Stimulated activated CD4-positive, alpha-beta T cell treated with anti-CD3 and anti-CD28 coated beads, Interleukin-2, amount 100 ng/mL, for 48 hours (primary cell): ENCODE results near the gene S100A14.
"Not testable (repeated sequence)": the region's sequence is repeated elsewhere in the genome, so short reads cannot be mapped to it uniquely, and the experiment has no call there.

Source experiments
- DNase-seq, 2 donors: peaks; one replicate each; pipeline ENCODE4 v3.0.0-alpha.2; 2020

The S100A14 gene

DNA sequence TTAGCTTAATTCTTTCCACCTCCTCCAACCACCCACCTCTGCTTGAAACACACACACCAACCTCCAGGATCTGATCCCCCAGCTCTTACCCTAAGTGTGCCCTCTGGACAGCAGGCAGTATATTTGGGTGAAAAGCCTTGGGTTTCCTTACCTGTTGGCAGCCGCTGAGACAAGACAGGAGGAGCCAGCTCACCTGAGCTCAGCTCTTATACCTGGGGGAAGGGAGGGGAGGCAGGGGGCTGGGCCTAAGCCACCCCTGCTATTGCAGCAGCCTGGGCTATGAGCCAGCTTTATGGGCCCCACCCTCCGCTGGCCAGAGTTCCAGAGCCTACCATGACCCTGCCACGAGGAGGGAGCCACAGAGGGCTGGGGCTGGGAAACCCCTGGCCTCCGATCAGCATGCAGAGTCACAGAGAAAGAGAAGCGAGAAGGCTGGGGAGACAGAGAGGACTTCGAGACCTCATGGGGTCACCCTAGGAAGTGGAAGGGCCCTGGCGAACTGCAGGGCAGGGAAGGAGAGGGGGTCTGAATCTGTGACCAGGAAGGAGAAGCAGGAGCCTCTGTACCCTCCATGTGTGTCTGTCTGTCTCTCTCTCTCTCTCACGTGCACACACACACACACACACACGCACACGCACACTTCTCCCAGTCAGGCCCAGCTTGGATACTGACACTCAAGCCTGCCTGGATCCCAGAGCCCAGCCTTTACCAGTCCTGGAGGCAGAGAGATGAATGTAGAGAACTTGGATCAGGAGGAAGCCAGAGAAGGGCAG, at the start of gene S100A14:
Gene S100A14, minus strand, starts transcription at position 182 of the 773 bp plus-strand sequence. CDS start 467 bp downstream, outside the sequence.
- DNase-seq: no peak

DNA sequence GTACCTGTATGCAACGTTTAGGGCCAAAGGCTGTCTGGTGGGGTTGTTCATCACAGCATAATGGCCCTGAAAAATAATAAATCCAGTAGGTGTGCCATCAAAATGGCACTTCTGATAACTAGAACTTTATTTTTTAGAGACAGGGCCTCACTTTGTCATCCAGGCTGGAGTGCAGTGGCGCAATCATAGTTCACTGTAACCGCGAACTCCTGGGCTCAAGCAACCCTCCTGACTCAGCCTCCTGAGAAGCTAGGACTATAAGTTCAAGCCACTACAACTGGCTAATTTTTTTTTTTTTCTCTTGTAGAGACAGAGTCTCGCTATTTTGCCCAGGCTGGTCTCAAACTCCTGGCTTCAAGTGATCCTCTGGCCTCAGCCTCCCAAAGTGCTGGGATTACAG, 47.1 kb upstream of the S100A14 start:
- no peak for DNase-seq

DNA sequence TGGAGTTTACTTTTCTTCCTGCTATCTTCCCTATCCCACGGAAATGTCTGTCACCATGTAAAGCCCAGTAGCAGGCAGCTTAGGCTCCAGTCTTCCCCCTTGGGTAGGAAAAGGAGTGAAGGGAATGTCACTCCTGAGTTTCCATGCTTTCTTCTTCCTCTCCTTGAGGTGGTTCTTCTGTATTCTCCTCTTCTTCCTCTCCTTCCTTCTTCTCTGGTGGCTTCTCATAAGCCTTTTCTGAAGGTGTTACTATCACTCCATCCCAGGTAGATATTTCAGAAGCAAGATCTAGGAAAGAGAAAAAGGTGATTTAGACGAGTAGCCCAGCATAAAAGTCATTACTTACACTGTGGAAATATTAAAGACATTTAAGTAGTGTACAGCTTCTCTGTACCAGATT, 46.1 kb upstream of the S100A14 start:
- DNase-seq: no peak

DNA sequence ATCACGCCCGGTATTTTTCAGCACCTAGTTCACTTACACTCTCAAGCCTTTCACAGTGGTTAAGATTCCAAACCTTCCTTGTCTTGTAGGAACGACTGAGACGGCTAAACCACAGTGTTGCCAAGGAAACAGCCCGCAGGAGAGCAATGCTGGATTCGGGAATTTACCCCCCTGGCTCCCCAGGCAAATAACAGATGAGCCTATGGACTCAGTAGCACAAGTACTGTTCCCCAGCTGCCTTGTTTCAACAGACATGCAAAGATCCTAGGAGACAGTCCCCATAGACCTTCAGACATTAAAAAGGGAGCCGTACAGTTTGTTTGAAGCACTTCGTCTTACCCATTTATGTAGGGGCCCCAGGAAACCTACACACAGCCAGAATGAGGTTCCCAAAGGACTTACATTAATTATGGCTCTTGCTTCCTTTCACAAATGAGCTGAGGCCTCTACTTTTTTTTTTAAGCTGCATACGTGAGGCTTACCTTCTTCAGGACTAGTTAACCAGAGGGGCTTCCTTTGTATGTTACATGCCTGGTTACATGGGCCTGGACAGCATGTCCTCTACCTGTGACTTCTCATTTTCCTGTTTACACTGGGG, 45.1 kb upstream of the S100A14 start:
- no peak for DNase-seq

DNA sequence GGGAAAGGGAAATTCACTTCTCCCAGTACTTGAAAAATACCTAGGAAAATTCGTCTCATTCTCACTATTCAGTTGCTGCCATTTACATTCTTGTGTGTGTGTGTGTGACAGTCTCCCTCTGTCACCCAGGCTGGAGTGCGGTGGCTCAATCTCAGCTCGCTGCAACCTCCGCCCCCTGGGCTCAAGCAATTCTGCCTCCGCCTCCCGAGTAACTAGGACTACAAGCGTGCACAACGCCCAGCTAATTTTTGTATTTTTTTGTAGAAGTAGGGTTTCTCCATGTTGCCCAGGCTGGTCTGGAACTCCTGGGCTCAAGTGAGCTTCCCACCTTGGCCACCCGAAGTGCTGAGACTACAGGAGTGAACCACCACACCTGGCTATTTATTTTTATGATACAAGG, 43.5 kb upstream of the S100A14 start:
- no peak for DNase-seq

DNA sequence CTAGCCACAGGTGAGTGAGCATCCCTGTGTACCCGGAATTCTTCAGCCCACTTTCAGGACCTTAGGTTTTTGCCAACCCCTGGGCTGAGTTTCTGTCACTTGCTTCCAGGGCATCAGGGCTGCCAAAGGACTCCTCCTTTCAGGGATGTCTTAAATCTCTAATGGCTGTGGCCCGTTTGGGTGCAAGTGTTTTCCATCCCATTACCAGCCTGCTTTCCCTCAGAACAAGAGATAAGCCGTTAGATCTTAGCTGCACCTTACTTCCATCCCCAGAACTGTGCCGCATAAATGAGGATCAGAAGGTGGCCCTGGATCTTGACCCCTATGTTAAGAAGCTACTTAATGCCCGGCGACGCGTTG, 43.0 kb upstream of the S100A14 start:
- no peak for DNase-seq

DNA sequence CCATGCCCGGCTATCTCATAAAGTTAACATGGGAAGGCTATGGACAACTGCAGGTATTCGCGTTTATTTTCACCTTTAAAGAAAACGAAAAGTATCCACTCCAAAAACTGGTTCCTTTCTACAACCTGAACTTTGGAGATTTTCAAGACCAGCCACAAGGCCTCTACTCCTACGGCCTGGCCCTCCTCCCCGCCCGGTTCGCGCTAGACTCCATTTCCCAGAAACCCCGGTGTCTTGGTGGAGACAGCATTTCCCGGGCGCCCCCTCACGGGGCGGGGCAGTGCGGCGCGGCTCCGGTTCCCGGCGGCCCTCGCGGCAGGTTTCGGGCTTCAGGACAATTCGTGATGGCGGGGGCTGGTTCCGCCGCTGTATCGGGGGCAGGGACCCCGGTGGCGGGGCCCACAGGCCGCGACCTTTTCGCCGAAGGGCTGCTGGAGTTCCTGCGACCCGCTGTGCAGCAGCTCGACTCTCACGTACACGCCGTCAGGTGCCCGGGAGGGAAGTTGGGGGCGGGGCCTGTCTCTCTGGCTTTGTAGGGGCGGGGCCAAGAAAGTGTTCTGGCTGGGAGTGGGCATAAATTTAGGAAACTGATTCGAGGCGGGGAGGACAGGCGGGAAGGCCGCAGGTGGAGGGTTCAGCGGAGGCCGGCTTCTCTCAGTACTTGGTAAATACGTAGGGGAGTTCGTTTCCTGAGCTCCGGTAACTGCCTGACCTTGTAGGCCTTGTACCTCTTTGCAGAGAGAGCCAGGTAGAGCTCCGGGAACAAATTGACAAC, 42.5 kb upstream of the S100A14 start, which contains the start of gene SNAPIN:
Gene SNAPIN, plus strand, starts transcription at position 304 of the 775 bp plus-strand sequence. Its CDS starts 41 bp downstream, at position 345.
- peak; percentile 85 to 91 for DNase-seq

DNA sequence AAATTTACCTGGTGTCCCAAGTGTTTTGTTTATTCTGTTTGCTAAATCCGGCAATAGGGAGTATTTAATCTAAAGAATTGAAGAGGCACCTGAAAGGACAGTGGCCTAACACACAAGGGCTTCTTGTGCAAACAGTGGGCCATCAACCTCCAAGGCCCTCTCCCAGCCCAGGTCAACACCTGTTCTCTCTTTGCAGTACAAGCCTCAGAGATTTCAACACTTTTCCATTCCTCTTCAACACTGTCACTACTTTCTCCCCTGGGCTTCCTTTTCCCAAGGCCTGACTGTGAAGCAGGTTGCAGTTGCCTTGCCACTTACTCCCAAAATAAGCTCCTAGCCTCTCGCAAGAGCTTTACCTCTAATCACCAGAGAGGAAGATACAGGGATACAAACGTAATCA, 39.2 kb upstream of the S100A14 start:
- no peak for DNase-seq

DNA sequence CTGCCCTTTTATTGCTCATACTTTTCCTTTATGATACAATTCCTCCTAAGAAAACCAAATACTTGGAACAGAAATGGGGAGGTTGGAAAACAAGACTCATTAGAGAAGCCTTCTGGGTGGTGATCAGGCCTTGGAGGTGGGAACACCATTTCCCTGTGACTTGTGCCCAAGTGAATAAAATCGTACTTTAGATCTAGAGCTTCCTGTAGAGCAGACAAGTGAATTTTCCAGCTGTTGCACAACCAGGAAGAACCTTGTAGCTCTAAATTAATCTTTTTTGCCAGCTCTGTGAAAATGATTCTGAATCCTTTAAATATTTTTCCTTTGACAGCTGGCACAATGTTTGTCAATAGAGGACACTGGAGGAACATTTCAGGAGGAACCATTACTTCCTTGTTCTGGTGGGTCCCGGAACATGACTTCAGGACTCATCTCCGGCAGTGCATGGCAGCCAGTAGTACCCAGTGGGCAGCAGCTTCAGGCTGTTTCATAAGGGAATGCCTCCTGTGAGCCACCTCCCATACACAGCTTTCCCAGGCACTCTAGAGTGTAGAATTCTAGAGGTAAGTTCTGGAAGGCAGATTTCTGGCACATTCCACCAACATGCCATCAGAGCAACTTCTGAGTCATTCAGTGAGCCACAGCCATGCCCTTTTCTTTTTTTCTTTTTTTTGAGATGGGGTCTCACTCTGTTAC, 36.8 kb upstream of the S100A14 start:
- DNase-seq: no peak

DNA sequence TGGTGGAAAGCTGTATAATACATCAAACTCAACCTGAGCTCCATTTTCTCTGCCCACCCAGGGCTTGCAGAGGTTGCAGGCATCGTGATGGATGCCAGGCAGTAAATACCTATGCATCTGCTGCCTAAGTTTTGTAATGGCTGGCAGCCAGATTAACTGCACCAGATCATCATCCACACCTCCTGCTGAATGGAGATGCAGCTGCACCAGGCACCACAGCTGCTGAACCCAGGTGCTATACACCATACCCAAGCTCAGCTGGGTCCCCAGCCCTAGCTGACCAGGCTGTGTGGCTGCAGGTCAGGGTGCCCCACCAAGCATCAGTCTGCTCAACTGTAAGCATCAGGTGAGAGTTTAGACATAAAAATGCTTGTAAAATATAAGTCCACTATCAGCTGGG, 35.6 kb upstream of the S100A14 start:
- no peak for DNase-seq

DNA sequence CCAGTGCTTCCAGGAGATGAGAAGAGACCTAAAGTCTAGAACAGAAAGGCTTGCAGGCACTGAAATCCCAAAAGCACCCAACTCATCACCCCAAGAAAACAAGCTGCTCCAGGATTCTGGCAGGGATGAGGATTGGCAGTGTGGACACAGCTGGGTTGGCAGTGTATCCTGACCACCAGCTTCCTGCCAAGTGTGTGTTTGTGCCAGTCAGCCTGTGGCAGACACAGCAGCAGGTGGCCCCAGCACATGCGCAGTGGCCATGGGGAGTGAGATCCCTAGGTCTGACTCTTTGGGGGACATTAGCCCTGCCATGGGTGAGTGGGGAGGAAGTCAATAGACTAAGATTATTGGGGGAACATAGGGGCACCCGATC, 33.7 kb upstream of the S100A14 start:
- no peak for DNase-seq

DNA sequence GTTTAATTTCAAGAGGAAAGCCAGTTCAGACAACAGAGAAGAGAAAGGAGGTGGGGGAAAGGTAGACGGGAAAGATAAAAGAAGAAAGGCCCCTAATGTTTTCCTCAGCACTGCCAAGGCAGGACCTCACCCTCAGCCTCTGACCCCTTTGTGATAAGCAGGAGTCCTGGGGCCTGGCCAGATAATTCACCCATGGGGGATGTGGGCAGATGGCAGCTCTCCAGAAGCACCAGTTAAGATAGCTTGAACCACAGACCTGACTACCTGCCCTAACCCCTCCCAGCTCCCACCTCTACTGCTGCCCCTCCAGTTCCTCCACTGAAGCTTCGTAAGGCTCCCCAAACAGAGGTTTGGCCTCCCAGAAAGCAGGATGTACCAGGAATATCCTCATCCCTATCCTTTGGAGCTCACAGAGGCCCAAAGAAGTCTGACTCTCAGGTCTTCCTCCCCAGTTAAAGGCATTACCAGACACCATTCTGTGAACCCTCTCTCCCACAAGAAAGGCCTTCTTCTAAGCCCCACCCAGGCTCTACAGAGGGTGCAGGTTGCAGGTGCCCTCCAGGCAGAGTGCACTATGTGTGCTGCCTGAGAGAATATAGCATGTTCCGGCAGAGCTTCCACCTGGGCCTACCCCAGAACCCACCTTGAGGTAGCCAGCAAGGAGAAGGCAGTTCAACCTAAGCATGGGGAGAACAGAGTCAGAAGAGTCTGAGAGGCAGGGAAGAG, 33.2 kb upstream of the S100A14 start:
- DNase-seq: no peak

DNA sequence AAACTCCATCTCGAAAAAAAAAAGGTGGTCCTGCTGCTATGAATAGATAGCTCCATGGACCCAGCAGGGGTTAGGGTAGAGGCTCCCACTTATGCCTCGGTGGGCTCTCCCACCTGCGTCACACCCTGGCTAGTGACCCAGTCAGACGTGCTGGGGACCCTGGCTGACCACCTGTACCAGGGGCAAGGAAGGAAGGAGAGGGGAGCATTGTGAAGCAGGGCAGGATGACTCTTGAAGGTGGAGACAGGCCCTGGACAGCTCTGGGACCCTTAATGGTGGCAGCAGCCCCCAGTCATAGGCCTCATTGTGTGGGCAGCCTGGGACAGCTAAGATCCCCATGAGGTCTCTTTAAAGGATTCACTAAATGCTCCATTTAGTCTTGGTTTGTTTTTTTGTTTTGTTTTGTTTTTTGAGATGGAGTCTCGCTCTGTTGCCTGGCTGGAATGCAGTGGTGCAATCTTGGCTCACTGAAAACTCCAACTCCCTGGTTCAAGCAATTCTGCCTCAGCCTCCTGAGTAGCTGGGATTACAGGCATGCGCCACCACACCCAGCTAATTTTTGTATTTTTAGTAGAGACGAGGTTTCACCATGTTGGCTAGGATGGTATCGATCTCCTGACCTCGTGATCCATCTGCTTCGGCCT, 32.0 kb upstream of the S100A14 start:
- no peak for DNase-seq

DNA sequence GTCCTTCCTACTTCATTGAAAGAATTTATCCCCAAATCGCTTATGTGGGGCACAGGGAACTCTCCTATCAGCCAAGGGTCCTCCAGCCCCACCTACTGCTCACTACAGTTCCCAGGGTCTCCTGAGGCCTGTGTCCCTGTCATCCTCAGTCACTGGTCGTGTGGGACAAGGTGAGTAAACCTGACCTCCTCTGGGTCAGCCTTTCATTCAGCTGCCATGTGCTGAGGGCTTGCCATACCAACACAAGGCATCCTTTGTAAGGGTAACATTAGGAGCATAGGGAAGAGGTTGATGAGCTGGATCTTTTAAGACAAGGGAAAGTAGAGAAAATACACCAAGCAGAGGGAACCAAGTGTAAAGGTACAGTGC, 31.2 kb upstream of the S100A14 start:
- DNase-seq: no peak

DNA sequence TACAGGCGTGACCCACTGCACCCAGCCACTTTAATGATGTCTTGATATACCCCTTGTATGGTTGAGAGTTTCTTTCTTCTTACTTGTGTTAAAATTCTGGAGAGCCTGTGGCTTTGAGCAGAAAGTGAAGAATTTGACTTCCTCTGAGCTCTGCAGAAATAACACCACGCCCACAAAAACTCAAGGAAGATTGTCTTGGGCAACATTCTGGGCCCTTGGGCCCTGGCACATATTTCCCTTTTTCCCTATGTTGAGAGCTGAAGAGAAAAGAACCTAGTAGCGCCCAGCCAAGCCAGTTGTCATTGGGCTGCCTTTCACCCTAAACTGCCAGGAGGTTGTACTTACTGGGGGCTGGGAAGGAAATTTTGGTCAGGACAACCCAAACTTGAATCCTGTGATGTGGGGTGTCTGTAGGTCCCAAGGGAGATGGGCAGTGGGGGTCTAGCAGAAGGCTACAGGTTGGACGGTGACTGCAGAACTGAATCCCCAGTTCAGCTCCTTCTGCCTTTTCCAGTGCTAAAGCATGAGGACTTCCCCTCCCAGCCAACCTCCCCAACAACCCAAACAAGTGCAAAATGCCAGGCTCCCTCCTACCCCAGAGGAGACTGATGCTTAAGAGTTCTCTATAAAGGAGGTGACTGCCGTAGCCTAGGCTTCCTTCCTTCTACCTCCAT, 30.7 kb upstream of the S100A14 start:
- no peak for DNase-seq

DNA sequence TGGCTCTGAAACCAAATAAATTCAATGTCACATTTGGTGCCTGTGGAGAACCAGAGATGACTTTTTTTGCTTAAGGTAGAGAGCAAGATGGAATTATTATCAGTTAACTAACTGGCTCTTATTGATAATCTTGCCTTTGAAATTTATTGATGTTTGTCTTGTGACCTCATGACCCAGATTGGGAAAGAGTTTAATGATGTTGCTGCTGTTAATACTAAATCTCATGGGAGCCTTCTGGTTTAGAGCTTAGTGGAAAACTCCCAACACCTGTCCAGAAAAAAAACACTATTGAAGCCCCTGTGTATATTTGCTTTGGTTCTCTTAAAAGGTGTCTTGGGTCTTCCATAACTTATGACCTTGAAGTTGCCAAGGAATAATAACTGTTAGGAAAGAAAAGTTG, 27.7 kb upstream of the S100A14 start:
- DNase-seq: no peak

DNA sequence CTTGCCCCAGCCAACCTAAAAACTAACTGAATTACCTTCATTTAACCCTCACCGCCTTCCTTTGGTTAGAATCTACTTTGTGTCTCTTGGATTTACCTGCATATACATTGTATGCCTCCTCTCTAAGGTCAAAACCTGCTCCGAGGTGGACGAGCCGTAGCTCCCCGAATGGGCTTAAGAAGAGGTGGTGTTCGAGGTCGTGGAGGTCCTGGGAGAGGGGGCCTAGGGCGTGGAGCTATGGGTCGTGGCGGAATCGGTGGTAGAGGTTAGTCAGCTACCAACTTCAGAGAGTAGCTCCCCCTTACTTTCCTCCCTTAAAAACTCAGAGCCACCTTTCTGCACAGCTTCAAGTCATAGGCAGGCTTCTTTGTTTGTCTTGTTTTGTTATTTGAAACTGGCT, 27.0 kb upstream of the S100A14 start:
- DNase-seq: no peak

DNA sequence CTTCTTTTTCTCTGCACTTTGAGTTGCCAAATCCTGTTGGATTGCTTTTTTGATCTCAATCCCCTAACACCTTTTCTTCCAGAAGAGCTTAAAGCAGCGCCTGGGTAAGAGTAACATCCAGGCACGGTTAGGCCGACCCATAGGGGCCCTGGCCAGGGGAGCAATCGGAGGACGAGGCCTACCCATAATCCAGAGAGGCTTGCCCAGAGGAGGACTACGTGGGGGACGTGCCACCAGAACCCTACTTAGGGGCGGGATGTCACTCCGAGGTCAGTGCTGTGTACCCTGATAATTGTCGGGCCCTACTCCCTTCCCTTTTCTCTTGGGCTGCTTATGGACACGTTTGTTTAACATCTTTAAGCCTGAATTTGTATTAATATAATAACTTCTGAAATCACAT, 26.0 kb upstream of the S100A14 start:
- DNase-seq: no peak

DNA sequence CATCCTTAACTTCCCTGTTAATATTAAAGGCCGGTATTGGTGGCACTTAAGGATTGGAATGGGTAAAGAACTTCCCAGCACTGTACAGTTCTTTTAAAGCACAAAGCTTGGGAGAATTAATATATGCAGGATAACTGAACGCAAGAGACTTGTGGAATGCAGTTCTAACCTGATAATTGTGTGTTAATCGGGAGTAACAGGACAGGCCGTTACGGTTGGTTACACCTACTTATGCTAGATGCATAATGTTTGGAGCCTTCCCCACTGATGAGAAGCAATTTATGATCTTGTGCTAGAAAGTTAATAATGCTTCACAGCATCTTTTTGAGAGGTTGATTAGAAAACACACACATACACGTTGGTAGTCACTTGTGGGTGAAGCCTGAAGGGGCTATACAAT, 24.7 kb upstream of the S100A14 start:
- DNase-seq: no peak

DNA sequence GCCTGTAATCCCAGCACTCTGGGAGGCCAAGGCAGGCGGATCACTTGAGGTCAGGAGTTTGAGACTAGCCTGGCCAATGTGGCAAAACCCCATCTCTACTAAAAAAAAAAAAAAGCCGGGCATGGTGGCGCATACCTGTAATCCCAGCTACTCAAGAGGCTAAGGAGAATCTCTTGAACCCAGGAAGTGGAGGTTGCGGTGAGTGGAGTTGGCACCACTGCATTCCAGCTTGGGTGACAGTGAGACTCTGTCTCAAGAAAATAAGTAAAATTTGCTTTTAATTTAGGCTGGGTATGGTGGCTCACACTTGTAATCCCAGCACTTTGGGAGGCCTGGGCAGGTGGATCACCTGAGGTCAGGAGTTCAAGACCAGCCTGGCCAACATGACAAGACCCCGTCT, 24.1 kb upstream of the S100A14 start:
- not testable (repeated sequence) for DNase-seq

DNA sequence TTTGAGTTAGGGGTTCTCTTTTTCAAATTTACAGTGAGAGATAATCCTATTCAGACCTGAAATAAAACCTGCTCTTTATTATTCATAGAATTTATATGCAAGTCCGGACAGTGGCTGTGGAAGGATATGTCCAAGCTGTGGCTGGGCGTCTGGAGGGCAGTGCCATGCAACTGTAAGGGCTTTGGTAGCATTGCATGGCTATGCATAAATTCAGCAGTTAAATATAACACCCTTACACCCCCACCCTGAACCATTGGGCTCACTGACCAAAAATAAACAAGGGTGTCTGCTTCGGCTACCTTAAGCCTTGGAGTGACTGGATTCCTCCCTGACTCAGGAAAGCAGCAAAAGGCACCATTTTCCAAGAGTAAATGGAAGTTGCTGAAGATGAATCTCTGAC, 23.2 kb upstream of the S100A14 start:
- no peak for DNase-seq

DNA sequence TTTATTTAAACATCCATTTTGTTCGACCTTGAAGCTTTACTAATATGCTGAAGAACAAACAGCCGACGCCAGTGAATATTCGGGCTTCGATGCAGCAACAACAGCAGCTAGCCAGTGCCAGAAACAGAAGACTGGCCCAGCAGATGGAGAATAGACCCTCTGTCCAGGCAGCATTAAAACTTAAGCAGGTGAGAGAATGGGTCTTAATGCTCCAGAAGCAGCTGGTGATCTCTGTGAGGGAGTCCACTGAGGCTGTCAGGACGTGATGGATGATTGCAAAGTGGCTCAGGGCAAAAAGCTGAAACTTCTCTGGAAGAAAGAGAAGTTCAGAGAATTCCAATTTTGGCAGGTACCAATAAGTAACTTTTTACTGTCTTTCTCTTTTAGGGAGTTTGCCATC, 22.1 kb upstream of the S100A14 start:
- no peak for DNase-seq
